Adrenal gland (tissue), 5 donors: ENCODE data around the gene AUTS2.

ENCODE experiments used
- POLR2A ChIP-seq, 2 donors: fragments of 450-650 bp; IDR thresholded peaks; one replicate each; pipeline ENCODE4 v1.6.1; 2017; ENCODE audit warnings: antibody characterized with exemption in 2 of 2, mild to moderate bottlenecking in 2 of 2, moderate library complexity in 1 of 2
- TF ChIP-seq, protein P1 (sequence below), 6 experiments: fragments of 450-650 bp in 4 of 6; fragments of 200-600 bp in 2 of 6; sonication (generic) in 1 of 6; IDR thresholded peaks; 1 replicate in 5 of 6; 2 replicates in 1 of 6; pipeline versions ENCODE4 v1.5.1 to v1.8.0; 2016 to 2021; ENCODE audit warnings: antibody characterized with exemption in 6 of 6, mild to moderate bottlenecking in 2 of 6, moderate library complexity in 1 of 6
- donor health status: DM: no; HTN: no; CAD: no.

DNA sequence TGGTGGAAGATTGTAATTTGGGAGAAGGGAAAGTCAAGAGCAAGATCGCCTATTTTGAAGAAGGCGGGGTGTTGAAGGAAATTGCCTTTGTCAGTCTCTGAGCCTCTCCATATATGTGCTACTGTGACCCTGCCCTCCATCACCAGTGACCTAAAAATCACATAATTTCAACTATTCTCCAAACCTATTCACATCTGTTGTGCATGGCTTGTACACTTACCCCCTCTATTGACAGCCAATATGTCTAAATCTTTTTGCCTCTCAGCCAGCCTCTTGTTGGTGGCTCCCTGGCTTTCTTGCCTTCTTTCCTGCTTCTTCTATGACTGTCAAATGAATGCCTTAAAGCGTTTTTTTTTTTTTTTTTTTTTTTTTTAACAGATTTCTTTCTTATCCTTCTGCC is 295.6 kb downstream of the AUTS2 start:
- TF ChIP-seq, protein P1, sequence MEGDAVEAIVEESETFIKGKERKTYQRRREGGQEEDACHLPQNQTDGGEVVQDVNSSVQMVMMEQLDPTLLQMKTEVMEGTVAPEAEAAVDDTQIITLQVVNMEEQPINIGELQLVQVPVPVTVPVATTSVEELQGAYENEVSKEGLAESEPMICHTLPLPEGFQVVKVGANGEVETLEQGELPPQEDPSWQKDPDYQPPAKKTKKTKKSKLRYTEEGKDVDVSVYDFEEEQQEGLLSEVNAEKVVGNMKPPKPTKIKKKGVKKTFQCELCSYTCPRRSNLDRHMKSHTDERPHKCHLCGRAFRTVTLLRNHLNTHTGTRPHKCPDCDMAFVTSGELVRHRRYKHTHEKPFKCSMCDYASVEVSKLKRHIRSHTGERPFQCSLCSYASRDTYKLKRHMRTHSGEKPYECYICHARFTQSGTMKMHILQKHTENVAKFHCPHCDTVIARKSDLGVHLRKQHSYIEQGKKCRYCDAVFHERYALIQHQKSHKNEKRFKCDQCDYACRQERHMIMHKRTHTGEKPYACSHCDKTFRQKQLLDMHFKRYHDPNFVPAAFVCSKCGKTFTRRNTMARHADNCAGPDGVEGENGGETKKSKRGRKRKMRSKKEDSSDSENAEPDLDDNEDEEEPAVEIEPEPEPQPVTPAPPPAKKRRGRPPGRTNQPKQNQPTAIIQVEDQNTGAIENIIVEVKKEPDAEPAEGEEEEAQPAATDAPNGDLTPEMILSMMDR (IDR thresholded peaks at IDR 0.05), result peak in 4 of 6 experiments; percentile 24 to 34 (median 30)
- TF ChIP-seq POLR2A (IDR thresholded peaks at IDR 0.05), result no peak
